HepG2 (cell line): ENCODE results near the gene CYP4F12. TPM values are rescaled to one million over a fixed set of nuclear protein-coding genes. Genes with fewer than 3 reads are reported as not detected.

Experiments
- AGO2 ChIP-seq: fragments of 200-400 bp; formaldehyde crosslinking; optimal IDR thresholded peaks from 2 replicates; pipeline ENCODE3; 2017; ENCODE audit warnings: mild to moderate bottlenecking, low read depth, low read length, moderate library complexity
- ARID2 ChIP-seq: sonication (generic); formaldehyde crosslinking; IDR thresholded peaks from 2 replicates; pipeline ENCODE4 v1.8.1; 2022; ENCODE audit warnings: mild to moderate bottlenecking, missing genetic modification reagents, borderline replicate concordance
- ATF7 ChIP-seq, 2 experiments: fragments of 450-650 bp in 1 of 2; sonication (generic) in 1 of 2; formaldehyde crosslinking in 1 of 2; IDR thresholded peaks; 2 replicates each; pipeline versions ENCODE4 v1.4.0 to v1.6.1; 2016 to 2020; ENCODE audit warnings: antibody characterized with exemption in 1 of 2, mild to moderate bottlenecking in 1 of 2, missing genetic modification reagents in 1 of 2
- BRD4 ChIP-seq: sonication (generic); formaldehyde crosslinking; IDR thresholded peaks from 2 replicates; pipeline ENCODE4 v1.4.0; 2020; ENCODE audit warnings: missing genetic modification reagents
- FOXA3 ChIP-seq: IDR thresholded peaks from 2 replicates; pipeline ENCODE4 v1.6.1; 2016; ENCODE audit warnings: missing genetic modification reagents, missing compliant biosample characterization
- TRIM24 ChIP-seq: sonication (generic); formaldehyde crosslinking; IDR thresholded peaks from 2 replicates; pipeline ENCODE4 v1.8.0; 2022; ENCODE audit warnings: mild to moderate bottlenecking, missing genetic modification reagents
- TSC22D2 ChIP-seq: sonication (generic); formaldehyde crosslinking; IDR thresholded peaks from 2 replicates; pipeline ENCODE4 v1.5.1; 2020; ENCODE audit warnings: missing genetic modification reagents, mild to moderate bottlenecking, borderline replicate concordance
- ZNF10 ChIP-seq: sonication (generic); formaldehyde crosslinking; IDR thresholded peaks from 2 replicates; pipeline ENCODE4 v1.4.0; 2020; ENCODE audit warnings: mild to moderate bottlenecking, low read depth, missing genetic modification reagents, borderline replicate concordance
- ZNF33A ChIP-seq: sonication (generic); formaldehyde crosslinking; IDR thresholded peaks from 2 replicates; pipeline ENCODE4 v1.5.1; 2020; ENCODE audit warnings: missing genetic modification reagents, mild to moderate bottlenecking, moderate library complexity, borderline replicate concordance
- ZNF441 ChIP-seq: sonication (generic); formaldehyde crosslinking; IDR thresholded peaks from 2 replicates; pipeline ENCODE4 v1.7.0; 2021; ENCODE audit warnings: missing genetic modification reagents, borderline replicate concordance
- ZNF567 ChIP-seq: sonication (generic); formaldehyde crosslinking; IDR thresholded peaks from 2 replicates; pipeline ENCODE4 v1.8.1; 2023; ENCODE audit warnings: mild to moderate bottlenecking, missing genetic modification reagents, borderline replicate concordance
- ZNF570 ChIP-seq: sonication (generic); formaldehyde crosslinking; IDR thresholded peaks from 2 replicates; pipeline ENCODE4 v1.4.0; 2020; ENCODE audit warnings: mild to moderate bottlenecking, missing genetic modification reagents, borderline replicate concordance
- ZNF83 ChIP-seq: sonication (generic); formaldehyde crosslinking; IDR thresholded peaks from 2 replicates; pipeline ENCODE4 v1.4.0; 2020; ENCODE audit warnings: missing genetic modification reagents, mild to moderate bottlenecking, borderline replicate concordance
- ZNF878 ChIP-seq: sonication (generic); formaldehyde crosslinking; IDR thresholded peaks from 2 replicates; pipeline ENCODE4 v1.8.1; 2023; ENCODE audit warnings: mild to moderate bottlenecking, missing genetic modification reagents, moderate library complexity
- polyA plus RNA-seq, 8 experiments: library from polyadenylated mRNA; depleted of rRNA in 3 of 8; stranded (reverse) in 7 of 8; unstranded in 1 of 8; fragments of >200 nt; fragmentation: Illumina TruSeq in 4 of 8; extraction: Trizol in 4 of 8; gene quantifications; 2 replicates each; pipeline versions ENCODE4 v1.2.1 to v1.2.3, GENCODE V29; 2011 to 2016; ENCODE audit warnings: low read depth in 4 of 8, missing spikeins in 1 of 8, mixed read lengths in 1 of 8; ENCODE audit not compliant: insufficient read depth in 1 of 8
- total RNA-seq, 5 experiments: library from RNA; depleted of rRNA; stranded (reverse); fragments of >200 nt; fragmentation: Illumina TruSeq; extraction: Trizol; gene quantifications; 2 replicates each; pipeline ENCODE4 v1.2.3, GENCODE V29; 2016; ENCODE audit warnings: low read depth in 1 of 5
- TF ChIP-seq, protein P1 (sequence below): sonication (generic); formaldehyde crosslinking; IDR thresholded peaks from 2 replicates; pipeline ENCODE4 v1.4.0; 2020; ENCODE audit warnings: mild to moderate bottlenecking, missing genetic modification reagents
- TF ChIP-seq, protein P2 (sequence below): sonication (generic); formaldehyde crosslinking; IDR thresholded peaks from 2 replicates; pipeline ENCODE4 v1.4.0; 2020; ENCODE audit warnings: low read depth, mild to moderate bottlenecking, missing genetic modification reagents
- TF ChIP-seq, protein P3 (sequence below): sonication (generic); formaldehyde crosslinking; IDR thresholded peaks from 2 replicates; pipeline ENCODE4 v1.4.0; 2020; ENCODE audit warnings: missing genetic modification reagents, borderline replicate concordance
- TF ChIP-seq, protein P4 (sequence below): sonication (generic); formaldehyde crosslinking; conservative IDR thresholded peaks from 2 replicates; pipeline ENCODE4 v1.5.0; 2020; ENCODE audit warnings: missing genetic modification reagents
- TF ChIP-seq, protein P5 (sequence below): sonication (generic); formaldehyde crosslinking; IDR thresholded peaks from 2 replicates; pipeline ENCODE4 v1.5.0; 2020; ENCODE audit warnings: mild to moderate bottlenecking, missing genetic modification reagents

CYP4F12 gene
- total and polyA plus RNA-seq, 2 of the 13 experiments (the other 11 are each of a cell fraction or from before 2014, with no cell fraction given), result 29.9 to 30.8 TPM

DNA sequence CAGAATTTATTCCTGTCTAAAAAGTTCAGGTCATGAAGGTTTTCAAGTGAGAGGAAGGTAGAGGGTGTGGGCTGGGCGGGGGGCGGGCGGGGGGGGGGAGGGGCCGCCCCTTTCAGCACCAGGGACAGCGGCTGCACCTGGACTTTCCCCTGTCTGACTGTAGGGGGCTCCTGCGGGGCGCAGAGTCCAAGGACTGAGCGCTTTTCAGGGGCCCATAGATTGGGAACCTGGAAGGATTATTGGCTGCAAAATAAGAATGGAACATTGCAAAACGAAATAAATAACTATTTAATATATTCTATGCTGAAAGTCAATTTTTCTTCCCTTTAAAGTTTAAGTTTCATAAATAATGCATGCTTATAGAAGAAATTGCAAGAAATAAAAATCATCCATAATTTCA lies 41.1 kb upstream of the CYP4F12 start (continued):
- TF ChIP-seq, protein P1, sequence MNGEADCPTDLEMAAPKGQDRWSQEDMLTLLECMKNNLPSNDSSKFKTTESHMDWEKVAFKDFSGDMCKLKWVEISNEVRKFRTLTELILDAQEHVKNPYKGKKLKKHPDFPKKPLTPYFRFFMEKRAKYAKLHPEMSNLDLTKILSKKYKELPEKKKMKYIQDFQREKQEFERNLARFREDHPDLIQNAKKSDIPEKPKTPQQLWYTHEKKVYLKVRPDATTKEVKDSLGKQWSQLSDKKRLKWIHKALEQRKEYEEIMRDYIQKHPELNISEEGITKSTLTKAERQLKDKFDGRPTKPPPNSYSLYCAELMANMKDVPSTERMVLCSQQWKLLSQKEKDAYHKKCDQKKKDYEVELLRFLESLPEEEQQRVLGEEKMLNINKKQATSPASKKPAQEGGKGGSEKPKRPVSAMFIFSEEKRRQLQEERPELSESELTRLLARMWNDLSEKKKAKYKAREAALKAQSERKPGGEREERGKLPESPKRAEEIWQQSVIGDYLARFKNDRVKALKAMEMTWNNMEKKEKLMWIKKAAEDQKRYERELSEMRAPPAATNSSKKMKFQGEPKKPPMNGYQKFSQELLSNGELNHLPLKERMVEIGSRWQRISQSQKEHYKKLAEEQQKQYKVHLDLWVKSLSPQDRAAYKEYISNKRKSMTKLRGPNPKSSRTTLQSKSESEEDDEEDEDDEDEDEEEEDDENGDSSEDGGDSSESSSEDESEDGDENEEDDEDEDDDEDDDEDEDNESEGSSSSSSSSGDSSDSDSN (CRISPR knock-in tag), result no peak
- no peak for TF ChIP-seq ATF7 (IDR thresholded peaks at IDR 0.05)
- TF ChIP-seq ATF7 (CRISPR knock-in tag; IDR thresholded peaks at IDR 0.05), result no peak
- no peak for TF ChIP-seq ZNF567 (CRISPR knock-in tag)
- TF ChIP-seq FOXA3, result 0 out of 2 replicates have a peak, but pooled peaks have one; percentile 32
- TF ChIP-seq BRD4 (CRISPR knock-in tag), result no peak
- TF ChIP-seq ZNF83 (CRISPR knock-in tag), result no peak
- TF ChIP-seq ZNF10 (CRISPR knock-in tag), result no peak
- peak; percentile 65; the same call in 1 of the 2 replicates for TF ChIP-seq ZNF878
- no peak for TF ChIP-seq ARID2 (CRISPR knock-in tag)
- TF ChIP-seq, protein P2, sequence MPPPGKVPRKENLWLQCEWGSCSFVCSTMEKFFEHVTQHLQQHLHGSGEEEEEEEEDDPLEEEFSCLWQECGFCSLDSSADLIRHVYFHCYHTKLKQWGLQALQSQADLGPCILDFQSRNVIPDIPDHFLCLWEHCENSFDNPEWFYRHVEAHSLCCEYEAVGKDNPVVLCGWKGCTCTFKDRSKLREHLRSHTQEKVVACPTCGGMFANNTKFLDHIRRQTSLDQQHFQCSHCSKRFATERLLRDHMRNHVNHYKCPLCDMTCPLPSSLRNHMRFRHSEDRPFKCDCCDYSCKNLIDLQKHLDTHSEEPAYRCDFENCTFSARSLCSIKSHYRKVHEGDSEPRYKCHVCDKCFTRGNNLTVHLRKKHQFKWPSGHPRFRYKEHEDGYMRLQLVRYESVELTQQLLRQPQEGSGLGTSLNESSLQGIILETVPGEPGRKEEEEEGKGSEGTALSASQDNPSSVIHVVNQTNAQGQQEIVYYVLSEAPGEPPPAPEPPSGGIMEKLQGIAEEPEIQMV (CRISPR knock-in tag), result no peak
- peak; percentile 89 for TF ChIP-seq TSC22D2 (CRISPR knock-in tag)
- TF ChIP-seq, protein P3, sequence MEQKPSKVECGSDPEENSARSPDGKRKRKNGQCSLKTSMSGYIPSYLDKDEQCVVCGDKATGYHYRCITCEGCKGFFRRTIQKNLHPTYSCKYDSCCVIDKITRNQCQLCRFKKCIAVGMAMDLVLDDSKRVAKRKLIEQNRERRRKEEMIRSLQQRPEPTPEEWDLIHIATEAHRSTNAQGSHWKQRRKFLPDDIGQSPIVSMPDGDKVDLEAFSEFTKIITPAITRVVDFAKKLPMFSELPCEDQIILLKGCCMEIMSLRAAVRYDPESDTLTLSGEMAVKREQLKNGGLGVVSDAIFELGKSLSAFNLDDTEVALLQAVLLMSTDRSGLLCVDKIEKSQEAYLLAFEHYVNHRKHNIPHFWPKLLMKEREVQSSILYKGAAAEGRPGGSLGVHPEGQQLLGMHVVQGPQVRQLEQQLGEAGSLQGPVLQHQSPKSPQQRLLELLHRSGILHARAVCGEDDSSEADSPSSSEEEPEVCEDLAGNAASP (CRISPR knock-in tag), result peak; percentile 74; the same call in 1 of the 2 replicates
- no peak for TF ChIP-seq ZNF570 (CRISPR knock-in tag)
- TF ChIP-seq ZNF441 (CRISPR knock-in tag), result peak; percentile 68; the same call in 1 of the 2 replicates
- TF ChIP-seq, protein P4, sequence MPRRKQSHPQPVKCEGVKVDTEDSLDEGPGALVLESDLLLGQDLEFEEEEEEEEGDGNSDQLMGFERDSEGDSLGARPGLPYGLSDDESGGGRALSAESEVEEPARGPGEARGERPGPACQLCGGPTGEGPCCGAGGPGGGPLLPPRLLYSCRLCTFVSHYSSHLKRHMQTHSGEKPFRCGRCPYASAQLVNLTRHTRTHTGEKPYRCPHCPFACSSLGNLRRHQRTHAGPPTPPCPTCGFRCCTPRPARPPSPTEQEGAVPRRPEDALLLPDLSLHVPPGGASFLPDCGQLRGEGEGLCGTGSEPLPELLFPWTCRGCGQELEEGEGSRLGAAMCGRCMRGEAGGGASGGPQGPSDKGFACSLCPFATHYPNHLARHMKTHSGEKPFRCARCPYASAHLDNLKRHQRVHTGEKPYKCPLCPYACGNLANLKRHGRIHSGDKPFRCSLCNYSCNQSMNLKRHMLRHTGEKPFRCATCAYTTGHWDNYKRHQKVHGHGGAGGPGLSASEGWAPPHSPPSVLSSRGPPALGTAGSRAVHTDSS (CRISPR knock-in tag), result no peak
- TF ChIP-seq, protein P5, sequence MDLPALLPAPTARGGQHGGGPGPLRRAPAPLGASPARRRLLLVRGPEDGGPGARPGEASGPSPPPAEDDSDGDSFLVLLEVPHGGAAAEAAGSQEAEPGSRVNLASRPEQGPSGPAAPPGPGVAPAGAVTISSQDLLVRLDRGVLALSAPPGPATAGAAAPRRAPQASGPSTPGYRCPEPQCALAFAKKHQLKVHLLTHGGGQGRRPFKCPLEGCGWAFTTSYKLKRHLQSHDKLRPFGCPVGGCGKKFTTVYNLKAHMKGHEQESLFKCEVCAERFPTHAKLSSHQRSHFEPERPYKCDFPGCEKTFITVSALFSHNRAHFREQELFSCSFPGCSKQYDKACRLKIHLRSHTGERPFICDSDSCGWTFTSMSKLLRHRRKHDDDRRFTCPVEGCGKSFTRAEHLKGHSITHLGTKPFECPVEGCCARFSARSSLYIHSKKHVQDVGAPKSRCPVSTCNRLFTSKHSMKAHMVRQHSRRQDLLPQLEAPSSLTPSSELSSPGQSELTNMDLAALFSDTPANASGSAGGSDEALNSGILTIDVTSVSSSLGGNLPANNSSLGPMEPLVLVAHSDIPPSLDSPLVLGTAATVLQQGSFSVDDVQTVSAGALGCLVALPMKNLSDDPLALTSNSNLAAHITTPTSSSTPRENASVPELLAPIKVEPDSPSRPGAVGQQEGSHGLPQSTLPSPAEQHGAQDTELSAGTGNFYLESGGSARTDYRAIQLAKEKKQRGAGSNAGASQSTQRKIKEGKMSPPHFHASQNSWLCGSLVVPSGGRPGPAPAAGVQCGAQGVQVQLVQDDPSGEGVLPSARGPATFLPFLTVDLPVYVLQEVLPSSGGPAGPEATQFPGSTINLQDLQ (CRISPR knock-in tag), result no peak
- no peak for TF ChIP-seq AGO2
- no peak for TF ChIP-seq TRIM24 (CRISPR knock-in tag)
- no peak for TF ChIP-seq ZNF33A (CRISPR knock-in tag)
